GM21367 (cell line): ENCODE results near the gene PSMA7.
A peak's percentile ranks its signal among the peaks of the same experiment; 100 is the strongest.
"Not testable (repeated sequence)": the region's sequence is repeated elsewhere in the genome, so short reads cannot be mapped to it uniquely, and the experiment has no call there.

Experiments
- ATAC-seq: cut with Tn5 transposase; IDR thresholded peaks from one replicate; pipeline ENCODE4 v1.9.1; 2021; ENCODE audit not compliant: unreplicated experiment

The PSMA7 gene

GRCh38 chr20:62120990-62121775 lies 22.0 kb downstream of the PSMA7 start:
- peak; percentile 7 for ATAC-seq

GRCh38 chr20:62120365-62120762 lies 22.8 kb downstream of the PSMA7 start:
- ATAC-seq, result no peak

- no peak for ATAC-seq
Measured at GRCh38 chr20:62119591-62120364, 23.4 kb downstream of the PSMA7 start.

- no peak for ATAC-seq
Measured at GRCh38 chr20:62119115-62119514, 24.1 kb downstream of the PSMA7 start.

- no peak for ATAC-seq
Measured at GRCh38 chr20:62118113-62119043, 24.8 kb downstream of the PSMA7 start.

- ATAC-seq, result no peak
Measured at GRCh38 chr20:62117658-62118057, 25.5 kb downstream of the PSMA7 start.

GRCh38 chr20:62117362-62117646 lies 25.9 kb downstream of the PSMA7 start:
- ATAC-seq, result no peak

- no peak for ATAC-seq
Measured at GRCh38 chr20:62116558-62117361, 26.4 kb downstream of the PSMA7 start.

- ATAC-seq, result not testable (repeated sequence)
Measured at GRCh38 chr20:62115800-62116407, 27.3 kb downstream of the PSMA7 start.

GRCh38 chr20:62114894-62115293 lies 28.3 kb downstream of the PSMA7 start:
- no peak for ATAC-seq

GRCh38 chr20:62112368-62112767 lies 30.8 kb downstream of the PSMA7 start:
- ATAC-seq, result no peak

- no peak for ATAC-seq
Measured at GRCh38 chr20:62111148-62111547, 32.0 kb downstream of the PSMA7 start.

GRCh38 chr20:62105592-62105991 lies 37.6 kb downstream of the PSMA7 start:
- no peak for ATAC-seq

- no peak for ATAC-seq
Measured at GRCh38 chr20:62104791-62105345, 38.3 kb downstream of the PSMA7 start.

GRCh38 chr20:62104234-62104789 lies 38.9 kb downstream of the PSMA7 start:
- ATAC-seq, result no peak

GRCh38 chr20:62103508-62104233 lies 39.5 kb downstream of the PSMA7 start:
- no peak for ATAC-seq

GRCh38 chr20:62101078-62101477 lies 42.1 kb downstream of the PSMA7 start:
- ATAC-seq, result no peak

GRCh38 chr20:62097881-62098407 lies 45.2 kb downstream of the PSMA7 start:
- no peak for ATAC-seq
